Measurements from ENCODE around the gene CCT6B.

Gene CCT6B

DNA sequence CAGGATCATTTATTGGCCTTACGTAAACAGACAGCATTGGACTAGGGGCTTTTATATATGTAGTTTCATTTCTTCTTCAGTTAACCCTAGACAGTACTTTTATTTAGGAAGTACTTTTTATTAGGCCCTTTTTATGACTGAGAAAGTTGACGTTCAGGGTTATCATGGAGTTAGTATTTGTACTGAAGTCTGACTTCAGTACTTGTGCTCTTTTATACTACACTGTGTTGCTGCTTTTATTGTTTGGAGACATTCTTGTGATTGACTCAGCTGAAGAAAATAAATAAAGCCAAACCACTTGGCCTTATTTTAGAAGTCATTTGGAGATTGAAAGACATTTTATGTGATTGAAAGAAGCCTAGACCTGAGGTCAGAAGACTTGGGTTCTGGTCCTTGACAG lies 26.0 kb upstream of the CCT6B start:
- no peak overlapping the region for H3K4me3 ChIP-seq (ENCODE audit: low read depth, low read length)
- TF ChIP-seq CTCF (IDR thresholded peaks at IDR 0.05; ENCODE audit: insufficient read depth, low read length, missing control alignments): no peak
- DNase-seq (ENCODE audit: low read depth, low spot score): no peak
- POLR2A ChIA-PET: no interaction called here
- CTCF ChIA-PET: interaction anchor here (0.7 kb wide), 1 partner anchor 133 kb away, joined by 3 read pairs; the partner anchor contains the start of gene RAD51D

- peak overlapping the region; percentile 76 for H3K4me3 ChIP-seq (ENCODE audit: low read depth, low read length)
- POLR2A ChIA-PET: interaction anchor here (0.7 to 1.9 kb wide), 4 partner anchors 101 to 263 kb away, joined by 3 to 8 read pairs (median 4); no protein-coding TSS in a partner anchor
- DNase-seq (ENCODE audit: low read depth, low spot score): no peak
- no peak for TF ChIP-seq CTCF (IDR thresholded peaks at IDR 0.05; ENCODE audit: insufficient read depth, low read length, missing control alignments)
- CTCF ChIA-PET: interaction anchor here (0.6 to 4.9 kb wide), 9 partner anchors 10 to 564 kb away, joined by 3 to 18 read pairs (median 3); partner anchors contain the start of gene RAD51D
These were observed 20.4 kb upstream of the CCT6B start for GRCh38 chr17:34981538-34982241.

GRCh38 chr17:34980681-34981537 lies 19.6 kb upstream of the CCT6B start:
- ChIA-PET CTCF (interaction anchor here (0.8 to 4.9 kb wide), 9 partner anchors 11 to 563 kb away, joined by 3 to 18 read pairs (median 4); partner anchors contain the start of gene RAD51D), POLR2A (interaction anchor here (0.7 to 1.9 kb wide), 8 partner anchors 14 to 264 kb away, joined by 3 to 8 read pairs (median 4); partner anchors contain the start of genes CCT6B, RFFL and ZNF830)
- no peak for DNase-seq (ENCODE audit: low read depth, low spot score)
- H3K4me3 ChIP-seq (ENCODE audit: low read depth, low read length): peak overlapping the region; percentile 76
- peak; percentile 70 for TF ChIP-seq CTCF (IDR thresholded peaks at IDR 0.05; ENCODE audit: insufficient read depth, low read length, missing control alignments)

DNA sequence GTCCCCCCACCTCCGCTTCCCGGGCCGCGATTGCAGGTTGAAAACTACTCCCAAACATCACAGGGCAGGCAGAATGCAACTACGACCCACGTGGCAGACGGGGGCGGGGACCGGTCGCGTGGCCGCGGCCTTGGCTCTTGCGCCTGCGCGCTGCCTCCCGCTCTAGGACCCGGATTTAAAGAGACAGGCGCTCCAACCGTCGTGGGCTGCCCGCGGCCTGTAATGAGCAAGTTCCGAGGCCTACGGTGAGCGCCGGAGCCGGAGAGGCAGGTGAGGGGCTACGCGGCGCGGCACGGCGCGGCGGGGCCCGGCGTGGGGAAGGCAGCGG lies 19.1 kb upstream of the CCT6B start, which contains the start of gene LIG3:
Gene LIG3, plus strand, starts transcription at position 160 of the 328 bp plus-strand sequence. CDS start 2,494 bp downstream, outside the sequence.
- peak; percentile 67 for DNase-seq (ENCODE audit: low read depth, low spot score)
- ChIA-PET CTCF (interaction anchor here (1.0 to 4.9 kb wide), 5 partner anchors 16 to 139 kb away, joined by 3 to 18 read pairs (median 4); partner anchors contain the start of genes CCT6B, RAD51D and ZNF830), POLR2A (interaction anchor here (0.9 to 1.9 kb wide), 6 partner anchors 13 to 135 kb away, joined by 3 to 8 read pairs (median 4); partner anchors contain the start of genes CCT6B, RFFL and ZNF830)
- H3K4me3 ChIP-seq (ENCODE audit: low read depth, low read length): peak within 1 kb of the TSS; percentile 76
- no peak for TF ChIP-seq CTCF (IDR thresholded peaks at IDR 0.05; ENCODE audit: insufficient read depth, low read length, missing control alignments)

DNA sequence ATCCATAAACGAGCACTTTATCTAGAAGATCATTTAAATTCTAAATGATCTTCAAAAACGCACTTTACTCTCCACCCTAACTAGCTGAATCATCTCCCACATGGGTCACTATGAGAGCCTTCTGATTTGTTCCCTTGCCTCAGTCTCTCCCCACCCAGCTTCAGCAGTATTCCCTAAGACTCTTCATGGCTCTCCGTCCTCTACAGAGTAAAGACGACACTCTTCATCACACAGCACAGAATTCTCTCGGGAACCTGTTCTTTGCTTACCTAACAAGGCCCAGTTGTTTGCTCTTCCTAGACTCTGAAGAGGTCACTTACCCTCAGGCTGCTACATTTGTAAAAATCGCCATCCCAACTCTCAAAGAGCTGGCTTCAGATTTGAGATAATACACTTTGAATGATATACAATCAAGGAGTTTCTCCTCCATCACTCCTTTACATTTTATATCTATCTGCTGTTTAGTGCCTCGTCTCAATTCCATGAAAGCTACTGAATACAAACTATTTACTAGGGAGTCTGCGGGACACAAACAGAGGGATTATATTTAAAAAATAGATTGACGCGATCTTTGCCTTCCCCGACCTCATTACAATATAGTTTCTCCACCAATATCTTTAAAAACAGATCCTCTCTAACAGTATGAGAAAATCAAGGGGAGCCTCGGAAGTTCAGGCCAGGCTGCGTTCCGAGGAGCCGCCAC lies 18.5 kb upstream of the CCT6B start:
- peak overlapping the region; percentile 76 for H3K4me3 ChIP-seq (ENCODE audit: low read depth, low read length)
- no peak for TF ChIP-seq CTCF (IDR thresholded peaks at IDR 0.05; ENCODE audit: insufficient read depth, low read length, missing control alignments)
- ChIA-PET POLR2A (interaction anchor here (0.9 to 1.9 kb wide), 6 partner anchors 13 to 136 kb away, joined by 3 to 8 read pairs (median 4); partner anchors contain the start of genes CCT6B, RFFL and ZNF830), CTCF (interaction anchor here (1.0 to 4.9 kb wide), 5 partner anchors 17 to 140 kb away, joined by 3 to 18 read pairs (median 4); partner anchors contain the start of genes CCT6B, RAD51D and ZNF830)
- no peak for DNase-seq (ENCODE audit: low read depth, low spot score)

Measured in AG04449 (cell line).